ENCODE data around the gene CANT1.

Gene CANT1

DNA sequence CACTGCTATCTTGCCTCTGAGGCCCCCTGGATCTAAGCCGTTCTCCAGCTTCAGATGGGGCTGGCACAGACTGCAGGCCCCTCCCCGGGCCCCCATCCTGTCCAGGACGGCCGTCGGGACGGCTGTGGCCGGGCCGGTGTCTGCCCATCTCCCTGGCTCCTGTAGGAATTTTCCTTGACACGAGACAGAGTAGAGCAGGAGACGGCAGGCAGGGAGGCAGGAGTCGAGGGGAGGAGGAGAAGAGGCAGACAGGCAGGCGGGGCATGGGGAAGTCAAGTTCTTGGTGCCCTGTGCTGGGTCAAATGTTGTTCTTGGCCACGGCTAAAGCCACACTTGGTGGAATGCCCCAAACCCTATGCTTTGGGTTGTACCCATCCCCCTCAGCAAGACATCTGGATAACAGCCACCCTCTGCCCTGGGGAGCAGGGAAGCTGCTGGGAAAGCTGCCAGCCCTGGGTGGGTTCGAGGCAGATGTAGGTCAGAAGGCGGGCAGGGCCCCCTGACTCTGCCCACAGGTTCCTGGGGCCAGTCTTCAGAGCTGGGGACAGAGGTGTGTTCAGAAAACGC, 18.4 kb upstream of the CANT1 start:
- Mint-ChIP-seq H3K9me3 (no peaks in the 10 kb centered on the region), H3K4me1 (peaks cover 17% of the 10 kb centered on the region), H3K36me3 (ENCODE audit: low read depth) (no peaks in the 10 kb centered on the region), H3K27me3 (ENCODE audit: low read depth) (peaks cover 92% of the 10 kb centered on the region), H3K27ac (no peak overlapping the region), H3K4me3 (peak overlapping the region in 2 of 3 experiments; percentile 29)
- TF ChIP-seq, protein P1, sequence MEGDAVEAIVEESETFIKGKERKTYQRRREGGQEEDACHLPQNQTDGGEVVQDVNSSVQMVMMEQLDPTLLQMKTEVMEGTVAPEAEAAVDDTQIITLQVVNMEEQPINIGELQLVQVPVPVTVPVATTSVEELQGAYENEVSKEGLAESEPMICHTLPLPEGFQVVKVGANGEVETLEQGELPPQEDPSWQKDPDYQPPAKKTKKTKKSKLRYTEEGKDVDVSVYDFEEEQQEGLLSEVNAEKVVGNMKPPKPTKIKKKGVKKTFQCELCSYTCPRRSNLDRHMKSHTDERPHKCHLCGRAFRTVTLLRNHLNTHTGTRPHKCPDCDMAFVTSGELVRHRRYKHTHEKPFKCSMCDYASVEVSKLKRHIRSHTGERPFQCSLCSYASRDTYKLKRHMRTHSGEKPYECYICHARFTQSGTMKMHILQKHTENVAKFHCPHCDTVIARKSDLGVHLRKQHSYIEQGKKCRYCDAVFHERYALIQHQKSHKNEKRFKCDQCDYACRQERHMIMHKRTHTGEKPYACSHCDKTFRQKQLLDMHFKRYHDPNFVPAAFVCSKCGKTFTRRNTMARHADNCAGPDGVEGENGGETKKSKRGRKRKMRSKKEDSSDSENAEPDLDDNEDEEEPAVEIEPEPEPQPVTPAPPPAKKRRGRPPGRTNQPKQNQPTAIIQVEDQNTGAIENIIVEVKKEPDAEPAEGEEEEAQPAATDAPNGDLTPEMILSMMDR (IDR thresholded peaks at IDR 0.05; ENCODE audit: unreplicated experiment in 3 of 3) = no peak

DNA sequence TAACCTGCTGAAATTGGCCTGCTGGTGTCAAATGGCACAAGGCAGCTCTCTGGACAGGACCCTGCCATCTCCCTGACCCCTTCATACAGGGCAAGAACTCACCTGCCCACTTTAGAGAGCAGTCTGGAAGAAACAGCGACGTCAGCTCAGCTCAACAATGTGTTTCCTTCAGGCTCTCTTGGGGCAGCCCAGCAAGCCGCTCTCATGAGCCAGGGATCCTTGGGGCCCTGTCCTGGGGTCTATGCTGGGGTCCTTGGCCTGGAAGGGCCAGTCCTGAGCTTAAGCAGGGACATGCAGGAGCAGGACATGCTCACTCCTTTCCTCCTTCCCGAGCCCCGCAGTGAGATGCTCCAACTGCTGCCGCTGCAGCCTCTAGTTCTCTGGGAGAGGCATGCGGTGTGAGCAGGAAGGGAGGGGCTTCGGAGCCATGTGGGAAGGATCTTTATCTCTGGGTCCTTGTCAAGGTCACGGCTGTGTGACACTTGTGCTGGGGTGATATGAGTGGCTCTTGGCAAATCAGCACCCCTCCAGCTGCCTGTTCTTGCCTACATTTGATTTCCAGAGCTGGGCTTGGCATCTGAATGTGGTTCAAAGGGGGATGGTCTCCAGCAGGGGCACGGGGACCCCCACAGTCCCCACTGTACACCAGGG, 17.8 kb upstream of the CANT1 start:
- no peaks in the 10 kb centered on the region for H3K9me3 Mint-ChIP-seq
- peaks cover 95% of the 10 kb centered on the region for H3K27me3 Mint-ChIP-seq (ENCODE audit: low read depth)
- peak overlapping the region in 2 of 3 experiments; percentile 41 to 55 for H3K27ac Mint-ChIP-seq
- peaks cover 17% of the 10 kb centered on the region for H3K4me1 Mint-ChIP-seq
- peak overlapping the region in 2 of 3 experiments; percentile 29 to 70 for H3K4me3 Mint-ChIP-seq
- no peaks in the 10 kb centered on the region for H3K36me3 Mint-ChIP-seq (ENCODE audit: low read depth)
- TF ChIP-seq, protein P1 (IDR thresholded peaks at IDR 0.05; ENCODE audit: unreplicated experiment in 3 of 3) = no peak

DNA sequence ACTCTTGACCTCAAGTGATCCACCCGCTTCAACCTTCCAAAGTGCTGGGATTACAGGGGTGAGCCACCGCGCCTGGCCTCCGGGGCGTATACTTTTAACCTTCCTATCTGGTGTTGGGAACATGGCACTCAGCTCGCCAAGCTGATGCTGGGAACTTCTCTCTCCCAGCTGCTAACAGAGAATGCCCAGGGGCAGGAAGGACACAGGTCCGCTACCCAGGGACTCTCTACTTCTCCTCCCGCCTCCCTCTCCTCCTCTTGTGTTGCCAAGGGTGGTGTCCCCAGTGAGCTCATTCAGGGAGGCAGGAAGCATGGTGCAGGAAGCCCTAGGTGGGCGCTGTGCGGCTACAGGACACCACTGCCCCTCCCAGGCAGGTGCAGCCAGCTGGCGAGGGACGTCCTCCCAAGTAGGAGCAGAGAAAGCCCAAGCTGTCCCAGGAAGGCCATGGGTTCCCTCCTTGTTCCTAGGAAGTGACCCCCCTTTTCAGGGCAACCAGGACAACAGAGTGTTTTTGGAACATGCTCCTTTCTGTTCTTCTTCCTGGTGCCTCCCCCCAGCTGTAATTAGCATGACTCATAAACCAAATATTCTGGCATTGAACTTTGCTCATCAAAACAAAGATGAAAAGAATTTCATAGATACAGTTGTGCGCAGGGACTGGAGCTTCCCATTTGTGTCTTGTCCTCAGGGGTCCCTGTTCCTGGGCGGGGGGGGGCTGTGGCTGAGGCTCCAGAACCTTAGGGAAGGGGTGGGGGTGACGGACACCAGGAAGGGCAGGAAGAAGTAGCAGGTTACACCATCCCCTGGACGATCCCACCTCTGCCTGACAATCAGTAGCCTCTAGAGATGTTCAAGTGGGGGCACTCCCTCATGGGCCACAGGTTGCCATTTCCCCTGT, 17.1 kb upstream of the CANT1 start:
- peaks cover 17% of the 10 kb centered on the region for H3K4me1 Mint-ChIP-seq
- H3K27me3 Mint-ChIP-seq (ENCODE audit: low read depth) = peaks cover 95% of the 10 kb centered on the region
- peak overlapping the region in 2 of 3 experiments; percentile 42 to 55 for H3K27ac Mint-ChIP-seq
- H3K9me3 Mint-ChIP-seq = no peaks in the 10 kb centered on the region
- H3K4me3 Mint-ChIP-seq = peak overlapping the region; percentile 46 to 70 (median 58)
- H3K36me3 Mint-ChIP-seq (ENCODE audit: low read depth) = no peaks in the 10 kb centered on the region
- TF ChIP-seq, protein P1 (IDR thresholded peaks at IDR 0.05; ENCODE audit: unreplicated experiment in 3 of 3) = no peak

DNA sequence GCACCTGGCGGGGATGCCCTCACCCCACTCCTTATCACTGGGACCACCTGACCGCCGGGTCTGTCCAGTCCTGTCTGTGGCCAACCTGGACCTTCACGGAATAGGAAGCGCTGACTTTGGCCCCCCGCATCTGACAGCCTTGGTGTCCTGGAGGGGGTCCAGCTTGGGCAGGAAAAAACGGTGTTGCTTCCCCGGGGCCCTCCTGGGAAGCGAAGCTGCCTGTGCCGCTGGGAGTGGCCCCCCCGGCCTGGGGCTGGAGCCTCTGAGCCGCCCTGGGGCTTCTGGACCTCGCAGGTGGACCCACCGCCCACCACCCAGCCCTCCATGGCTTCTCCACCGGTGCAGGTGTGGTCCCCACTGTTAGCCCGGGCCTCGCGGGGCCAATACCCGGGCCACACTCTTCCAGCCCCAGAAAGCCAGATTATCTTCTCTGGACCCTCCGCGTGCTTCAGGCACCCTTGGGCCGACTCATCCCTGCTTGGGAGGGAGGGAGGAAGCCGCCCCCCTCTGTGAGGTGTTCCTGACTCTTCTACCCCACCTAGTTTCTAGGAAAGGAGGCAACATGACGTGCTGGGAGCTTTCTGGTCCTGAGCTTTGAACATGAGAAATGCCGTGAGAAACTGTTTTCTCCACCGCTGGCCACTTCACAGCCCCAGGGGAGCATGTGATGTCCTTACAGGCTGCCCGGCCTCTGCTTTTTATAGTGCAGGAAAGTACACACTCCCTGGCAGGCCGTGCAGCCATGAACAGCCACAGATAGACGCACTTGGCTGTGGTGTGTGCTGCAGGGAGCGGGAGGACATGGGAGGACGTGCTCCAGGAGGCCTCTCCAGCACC, 15.6 kb upstream of the CANT1 start:
- peak overlapping the region in 1 of 3 experiments; percentile 33 for H3K27ac Mint-ChIP-seq
- H3K9me3 Mint-ChIP-seq = no peaks in the 10 kb centered on the region
- H3K4me3 Mint-ChIP-seq = peak overlapping the region; percentile 77 to 91 (median 80)
- peaks cover 98% of the 10 kb centered on the region for H3K27me3 Mint-ChIP-seq (ENCODE audit: low read depth)
- H3K4me1 Mint-ChIP-seq = peaks cover 17% of the 10 kb centered on the region
- H3K36me3 Mint-ChIP-seq (ENCODE audit: low read depth) = no peaks in the 10 kb centered on the region
- TF ChIP-seq, protein P1 (IDR thresholded peaks at IDR 0.05; ENCODE audit: unreplicated experiment in 3 of 3) = no peak

DNA sequence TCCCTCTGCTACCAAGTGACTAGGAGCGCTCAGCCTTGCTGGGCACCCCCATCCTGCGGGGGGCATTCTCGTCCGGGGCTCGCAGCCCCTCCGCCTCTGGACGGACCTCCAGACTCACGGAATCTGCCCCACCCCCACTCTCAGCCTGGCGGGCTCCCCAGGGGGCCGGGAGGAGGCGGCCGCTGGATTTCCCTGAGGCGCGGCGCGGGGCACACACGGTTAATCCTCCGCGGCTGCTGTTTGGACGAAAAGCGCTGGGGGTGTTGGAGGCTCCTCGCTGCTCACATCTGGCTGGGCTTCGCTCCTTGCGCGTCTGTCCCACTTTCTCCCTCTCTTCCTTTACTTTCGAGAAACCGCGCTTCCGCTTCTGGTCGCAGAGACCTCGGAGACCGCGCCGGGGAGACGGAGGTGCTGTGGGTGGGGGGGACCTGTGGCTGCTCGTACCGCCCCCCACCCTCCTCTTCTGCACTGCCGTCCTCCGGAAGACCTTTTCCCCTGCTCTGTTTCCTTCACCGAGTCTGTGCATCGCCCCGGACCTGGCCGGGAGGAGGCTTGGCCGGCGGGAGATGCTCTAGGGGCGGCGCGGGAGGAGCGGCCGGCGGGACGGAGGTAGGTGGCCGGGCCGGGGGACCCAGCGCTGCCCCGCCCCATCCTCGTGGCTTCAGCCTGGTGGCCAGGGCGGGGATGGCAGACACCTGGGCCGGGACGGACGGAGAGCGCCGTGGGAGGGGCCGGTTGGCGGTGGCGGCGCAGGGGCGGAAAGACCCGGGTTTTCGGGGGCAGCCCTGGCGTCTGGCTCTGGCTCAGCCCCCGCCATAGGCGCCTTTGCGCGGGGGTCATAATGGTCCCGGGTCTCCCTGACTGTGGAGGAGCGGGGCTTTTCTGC, 14.6 kb upstream of the CANT1 start, which contains the start of gene C1QTNF1:
C1QTNF1 (plus strand) TSS at position 284 of the 886 bp plus-strand sequence. CDS start 19,800 bp downstream, outside the sequence.
- peaks cover 96% of the 10 kb centered on the region for H3K27me3 Mint-ChIP-seq (ENCODE audit: low read depth)
- TF ChIP-seq, protein P1 (IDR thresholded peaks at IDR 0.05; ENCODE audit: unreplicated experiment in 3 of 3) = peak; percentile 40 to 50 (median 47)
- H3K36me3 Mint-ChIP-seq (ENCODE audit: low read depth) = no peaks in the 10 kb centered on the region
- H3K27ac Mint-ChIP-seq = peak within 1 kb of the TSS in 1 of 3 experiments; percentile 42
- peak within 1 kb of the TSS; percentile 83 to 91 (median 88) for H3K4me3 Mint-ChIP-seq
- H3K9me3 Mint-ChIP-seq = no peaks in the 10 kb centered on the region
- H3K4me1 Mint-ChIP-seq = peaks cover 17% of the 10 kb centered on the region
